GM12892 (cell line): ENCODE data around the gene SNX8.
"Not testable (repeated sequence)": the region's sequence is repeated elsewhere in the genome, so short reads cannot be mapped to it uniquely, and the experiment has no call there.

Source experiments
- DNase-seq: peaks from one replicate; pipeline ENCODE4 v3.0.0; 2011; ENCODE audit not compliant: insufficient read length
- FAIRE-seq: peaks from 2 replicates; lab custom pipeline; 2011; peaks lifted over from hg19 to GRCh38; lab: Jason Lieb, UNC
- POLR2A ChIP-seq: IDR thresholded peaks from 2 replicates; pipeline ENCODE4 v1.6.1; 2011; ENCODE audit warnings: low read depth, low read length, control low read depth
- POLR2AphosphoS5 ChIP-seq: IDR thresholded peaks from 2 replicates; pipeline ENCODE4 v1.6.1; 2011; ENCODE audit warnings: low read depth, low read length, control low read depth
- TAF1 ChIP-seq: IDR thresholded peaks from 2 replicates; pipeline ENCODE4 v1.6.1; 2011; ENCODE audit warnings: low read depth, mild to moderate bottlenecking, control low read depth, low read length, borderline replicate concordance

Gene SNX8

GRCh38 chr7:2317556-2318293 is 3.5 kb upstream of the SNX8 start:
- FAIRE-seq (no peak), DNase-seq (no peak)
- TF ChIP-seq POLR2A (no peak), TAF1 (no peak), POLR2AphosphoS5 (no peak)

- DNase-seq, result no peak
- no peak for FAIRE-seq
- TF ChIP-seq POLR2A, result no peak
- TF ChIP-seq POLR2AphosphoS5, result no peak
- TF ChIP-seq TAF1, result no peak
Observed at GRCh38 chr7:2316578-2316977, 2.3 kb upstream of the SNX8 start.

- FAIRE-seq, result no peak
- no peak for DNase-seq
- TF ChIP-seq TAF1 (no peak), POLR2A (no peak), POLR2AphosphoS5 (no peak)
Observed at GRCh38 chr7:2315787-2316186, 1.5 kb upstream of the SNX8 start.

- peak; percentile 27 for FAIRE-seq
Observed at GRCh38 chr7:2314956-2315530, 802 bp upstream of the SNX8 start.

GRCh38 chr7:2313450-2314208 is 612 bp downstream of the SNX8 start:
- TF ChIP-seq POLR2A (no peak), TAF1 (no peak), POLR2AphosphoS5 (no peak)
- no peak for FAIRE-seq
- peak; percentile 36 for DNase-seq

More at GRCh38 chr7:2314956-2315530, 802 bp upstream of the SNX8 start:
- not testable (repeated sequence) for DNase-seq

GRCh38 chr7:2312267-2312929 is 1.8 kb downstream of the SNX8 start:
- DNase-seq (peak; percentile 51), FAIRE-seq (peak; percentile 38)
- no peak for TF ChIP-seq POLR2AphosphoS5
- no peak for TF ChIP-seq TAF1
- TF ChIP-seq POLR2A, result no peak

- no peak for DNase-seq
- TF ChIP-seq POLR2AphosphoS5, result no peak
- TF ChIP-seq TAF1, result no peak
- no peak for FAIRE-seq
Observed at GRCh38 chr7:2309889-2310331, 4.3 kb downstream of the SNX8 start.

GRCh38 chr7:2307690-2308107 is 6.5 kb downstream of the SNX8 start:
- DNase-seq (no peak), FAIRE-seq (peak; percentile 93)
- TF ChIP-seq POLR2AphosphoS5 (no peak), POLR2A (no peak), TAF1 (no peak)

GRCh38 chr7:2306688-2307087 is 7.6 kb downstream of the SNX8 start:
- FAIRE-seq (no peak), DNase-seq (no peak)
- TF ChIP-seq POLR2A, result no peak
- no peak for TF ChIP-seq TAF1
- no peak for TF ChIP-seq POLR2AphosphoS5

GRCh38 chr7:2305258-2305657 is 9.0 kb downstream of the SNX8 start:
- not testable (repeated sequence) for FAIRE-seq, DNase-seq

- FAIRE-seq, DNase-seq: not testable (repeated sequence)
Observed at GRCh38 chr7:2303520-2303919, 10.7 kb downstream of the SNX8 start.

- DNase-seq, FAIRE-seq: not testable (repeated sequence)
Observed at GRCh38 chr7:2302743-2303397, 11.4 kb downstream of the SNX8 start.
